OCI-LY1 (cell line): ENCODE measurements around the gene OR4X2.

ENCODE experiments used
- EZH2 ChIP-seq: fragments of 200-600 bp; sonication (generic), shearing (Covaris generic); IDR thresholded peaks from 2 replicates; pipeline ENCODE4 v1.8.0; 2017; ENCODE audit warnings: borderline replicate concordance, mixed run types, mild to moderate bottlenecking, antibody characterized with exemption, low read length, moderate library complexity, mixed read lengths
- TF ChIP-seq, protein P1 (sequence below): fragments of 200-600 bp; sonication (generic), shearing (Covaris generic); IDR thresholded peaks from 2 replicates; pipeline ENCODE4 v1.5.1; 2017; ENCODE audit warnings: mild to moderate bottlenecking, antibody characterized with exemption, low read length, moderate library complexity, mixed read lengths

DNA sequence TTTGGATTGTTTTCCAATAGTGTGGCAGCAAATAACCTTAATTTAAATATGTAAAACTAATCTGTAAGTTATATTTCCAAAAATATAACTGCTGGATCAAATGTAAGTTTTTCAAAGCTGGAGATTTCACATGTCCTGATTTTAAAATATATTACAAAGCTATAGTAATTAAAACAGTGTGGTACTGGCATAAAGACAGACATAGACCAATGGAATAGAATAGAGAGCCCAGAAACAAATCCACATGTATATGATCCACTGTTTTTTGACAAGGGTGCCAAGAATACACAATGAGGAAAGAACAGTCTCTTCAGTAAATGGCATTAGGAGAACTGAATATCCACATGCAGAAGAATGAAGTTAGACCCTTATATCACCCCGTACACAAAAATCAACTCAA, 4.0 kb downstream of the OR4X2 start:
- TF ChIP-seq EZH2: no peak
- TF ChIP-seq, protein P1, sequence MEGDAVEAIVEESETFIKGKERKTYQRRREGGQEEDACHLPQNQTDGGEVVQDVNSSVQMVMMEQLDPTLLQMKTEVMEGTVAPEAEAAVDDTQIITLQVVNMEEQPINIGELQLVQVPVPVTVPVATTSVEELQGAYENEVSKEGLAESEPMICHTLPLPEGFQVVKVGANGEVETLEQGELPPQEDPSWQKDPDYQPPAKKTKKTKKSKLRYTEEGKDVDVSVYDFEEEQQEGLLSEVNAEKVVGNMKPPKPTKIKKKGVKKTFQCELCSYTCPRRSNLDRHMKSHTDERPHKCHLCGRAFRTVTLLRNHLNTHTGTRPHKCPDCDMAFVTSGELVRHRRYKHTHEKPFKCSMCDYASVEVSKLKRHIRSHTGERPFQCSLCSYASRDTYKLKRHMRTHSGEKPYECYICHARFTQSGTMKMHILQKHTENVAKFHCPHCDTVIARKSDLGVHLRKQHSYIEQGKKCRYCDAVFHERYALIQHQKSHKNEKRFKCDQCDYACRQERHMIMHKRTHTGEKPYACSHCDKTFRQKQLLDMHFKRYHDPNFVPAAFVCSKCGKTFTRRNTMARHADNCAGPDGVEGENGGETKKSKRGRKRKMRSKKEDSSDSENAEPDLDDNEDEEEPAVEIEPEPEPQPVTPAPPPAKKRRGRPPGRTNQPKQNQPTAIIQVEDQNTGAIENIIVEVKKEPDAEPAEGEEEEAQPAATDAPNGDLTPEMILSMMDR: no peak
